OCI-LY7 (cell line): ENCODE results near the gene GATA3. TPM values are rescaled to one million over a fixed set of nuclear protein-coding genes. Genes with fewer than 3 reads are reported as not detected.

Source experiments
- BruUV-seq: library from RNA; stranded (reverse); fragments of 400-500 nt; replicated peaks from 2 replicates; lab custom pipeline; 2021; lab: Mats Ljungman, UMichigan
- CTCF ChIA-PET: fragments of 300-600 bp; sonication (Branson Sonifier 250); formaldehyde crosslinking; loops from one replicate; lab custom pipeline; 2022; ENCODE audit warnings: antibody characterized with exemption; ENCODE audit not compliant: unreplicated experiment; lab: Charles Lee
- POLR2A ChIA-PET: fragments of 300-600 bp; sonication (Branson Sonifier 250); formaldehyde crosslinking; loops from one replicate; lab custom pipeline; 2022; ENCODE audit warnings: antibody characterized with exemption; lab: Charles Lee
- DNase-seq: peaks from one replicate; pipeline ENCODE4 v3.0.0-alpha.2; 2015; ENCODE audit warnings: low spot score
- H2AFZ ChIP-seq: fragments of 200-600 bp; sonication (generic), shearing (Covaris generic); 2 replicates; pipeline ENCODE4 v1.6.1; 2014; ENCODE audit warnings: mild to moderate bottlenecking, antibody characterized with exemption, low read length, moderate library complexity
- H3K27ac ChIP-seq: fragments of 200-600 bp; sonication (generic); 2 replicates; pipeline ENCODE4 v1.5.1; 2014; ENCODE audit warnings: mixed run types, low read depth, mild to moderate bottlenecking, moderate library complexity, low read length, inconsistent platforms; ENCODE audit not compliant: poor library complexity, severe bottlenecking
- H3K36me3 ChIP-seq: fragments of 200-600 bp; sonication (generic); 2 replicates; pipeline ENCODE4 v1.6.1; 2014; ENCODE audit warnings: mild to moderate bottlenecking, antibody characterized with exemption, low read length, moderate library complexity, mixed read lengths; ENCODE audit not compliant: insufficient read depth
- H3K4me1 ChIP-seq: fragments of 200-600 bp; sonication (generic); 2 replicates; pipeline ENCODE4 v1.5.1; 2014; ENCODE audit warnings: mild to moderate bottlenecking, low read length; ENCODE audit not compliant: insufficient read depth, poor library complexity, severe bottlenecking
- H3K4me2 ChIP-seq: fragments of 200-600 bp; sonication (generic); 2 replicates; pipeline ENCODE4 v1.6.1; 2014; ENCODE audit warnings: mild to moderate bottlenecking, low read length
- H3K4me3 ChIP-seq: fragments of 200-600 bp; sonication (generic); 2 replicates; pipeline ENCODE4 v1.5.1; 2014; ENCODE audit warnings: mild to moderate bottlenecking, low read depth, low read length; ENCODE audit not compliant: poor library complexity, severe bottlenecking
- H3K79me2 ChIP-seq: fragments of 200-600 bp; sonication (generic); 2 replicates; pipeline ENCODE4 v1.6.1; 2016; ENCODE audit warnings: low read depth, mild to moderate bottlenecking, low read length, moderate library complexity, mixed read lengths; ENCODE audit not compliant: insufficient read depth
- H3K9me2 ChIP-seq: fragments of 200-600 bp; sonication (generic); 2 replicates; pipeline ENCODE4 v1.6.1; 2016; ENCODE audit warnings: mild to moderate bottlenecking, low read length, mixed read lengths; ENCODE audit not compliant: insufficient read depth
- H3K9me3 ChIP-seq: fragments of 200-600 bp; sonication (generic); 2 replicates; pipeline ENCODE4 v1.6.1; 2014; ENCODE audit warnings: mild to moderate bottlenecking, mixed run types, low read length, mixed read lengths
- H4K20me1 ChIP-seq: fragments of 200-600 bp; sonication (generic); 2 replicates; pipeline ENCODE4 v1.6.1; 2014; ENCODE audit warnings: mild to moderate bottlenecking, antibody characterized with exemption, low read length, moderate library complexity, mixed read lengths; ENCODE audit not compliant: insufficient read depth
- CTCF ChIP-seq: fragments of 200-600 bp; sonication (generic); conservative IDR thresholded peaks from 2 replicates; pipeline ENCODE4 v1.5.1; 2014; ENCODE audit warnings: mild to moderate bottlenecking, antibody characterized with exemption, low read length, moderate library complexity, mixed read lengths
- EZH2phosphoT487 ChIP-seq: fragments of 200-600 bp; sonication (generic); IDR thresholded peaks from 2 replicates; pipeline ENCODE4 v1.6.1; 2018; ENCODE audit warnings: low read depth, borderline replicate concordance, mild to moderate bottlenecking, mixed run types, antibody characterized with exemption, low read length, moderate library complexity, mixed read lengths
- intact Hi-C: fragments of 100-400 bp; cut with micrococcal nuclease; formaldehyde crosslinking; loops from one replicate; pipeline ENCODE4 v1.10.0; 2022; ENCODE audit not compliant: unreplicated experiment
- total RNA-seq, 2 experiments: library from RNA; depleted of rRNA in 1 of 2; stranded (reverse); fragments of >200 nt in 1 of 2; shearing (Covaris generic) in 1 of 2; gene quantifications; 2 replicates each; pipeline ENCODE4 v1.2.3, GENCODE V29; 2014 to 2022

GATA3 gene
- total RNA-seq, 2 experiments from 2014 or later, result not detected

- no TSS peak for BruUV-seq
- Histone ChIP-seq H3K9me3 (no peaks in the 10 kb centered on the region), H3K4me2 (no peak overlapping the region), H3K36me3 (no peaks in the 10 kb centered on the region), H3K4me1 (no peaks in the 10 kb centered on the region), H2AFZ (no peak overlapping the region), H3K79me2 (no peaks in the 10 kb centered on the region), H3K27ac (no peak overlapping the region), H3K9me2 (no peaks in the 10 kb centered on the region), H4K20me1 (no peaks in the 10 kb centered on the region), H3K4me3 (no peak overlapping the region)
- CTCF ChIA-PET, result no interaction called here
- no peak for TF ChIP-seq CTCF
- no peak for TF ChIP-seq EZH2phosphoT487
- no peak for DNase-seq
- intact Hi-C loops, result no loop called here
- POLR2A ChIA-PET, result no interaction called here
Observed at GRCh38 chr10:8095959-8096358, 41.5 kb downstream of the GATA3 start.

GRCh38 chr10:8096931-8097330 is 42.4 kb downstream of the GATA3 start:
- CTCF ChIA-PET, result no interaction called here

More at GRCh38 chr10:8096931-8097330, 42.4 kb downstream of the GATA3 start:
- Histone ChIP-seq H3K9me3 (no peaks in the 10 kb centered on the region), H3K36me3 (no peaks in the 10 kb centered on the region), H3K9me2 (no peaks in the 10 kb centered on the region), H2AFZ (no peak overlapping the region), H4K20me1 (no peaks in the 10 kb centered on the region), H3K27ac (no peak overlapping the region), H3K4me1 (no peaks in the 10 kb centered on the region), H3K79me2 (no peaks in the 10 kb centered on the region), H3K4me3 (no peak overlapping the region), H3K4me2 (no peak overlapping the region)
- TF ChIP-seq CTCF, result no peak
- TF ChIP-seq EZH2phosphoT487, result no peak
- DNase-seq, result no peak
- POLR2A ChIA-PET, result interaction anchor here (0.6 to 0.9 kb wide), 2 partner anchors 32 to 65 kb away, joined by 4 to 7 read pairs; no protein-coding TSS in a partner anchor
- no TSS peak for BruUV-seq
- intact Hi-C loops, result no loop called here
